NOMO-1 treated with DMSO at 0.1 percent for 48 hours (cell line): ENCODE data around the gene MAP1LC3A.

Experiments used
- DNase-seq: peaks from one replicate; lab custom pipeline; 2025; ENCODE audit not compliant: unreplicated experiment; lab: John Stamatoyannopoulos, UW

Gene MAP1LC3A

GRCh38 chr20:34528921-34529297 lies 29.6 kb upstream of the MAP1LC3A start:
- no peak for DNase-seq

- DNase-seq = no peak
These were observed 28.8 kb upstream of the MAP1LC3A start for GRCh38 chr20:34529742-34530141.

GRCh38 chr20:34530342-34530741 lies 28.2 kb upstream of the MAP1LC3A start:
- no peak for DNase-seq

GRCh38 chr20:34531608-34532265 lies 26.8 kb upstream of the MAP1LC3A start:
- DNase-seq = no peak

GRCh38 chr20:34532320-34532719 lies 26.2 kb upstream of the MAP1LC3A start:
- no peak for DNase-seq

GRCh38 chr20:34532756-34533155 lies 25.8 kb upstream of the MAP1LC3A start:
- no peak for DNase-seq

GRCh38 chr20:34534391-34535165 lies 23.9 kb upstream of the MAP1LC3A start:
- DNase-seq = no peak

- DNase-seq = no peak
These were observed 23.1 kb upstream of the MAP1LC3A start for GRCh38 chr20:34535301-34535840.

- no peak for DNase-seq
These were observed 22.7 kb upstream of the MAP1LC3A start for GRCh38 chr20:34535857-34536256.

- DNase-seq = peak; percentile 8
These were observed 21.6 kb upstream of the MAP1LC3A start for GRCh38 chr20:34536798-34537394.

GRCh38 chr20:34537651-34538050 lies 20.9 kb upstream of the MAP1LC3A start:
- DNase-seq = no peak

GRCh38 chr20:34538671-34539123 lies 19.8 kb upstream of the MAP1LC3A start:
- DNase-seq = peak; percentile 40

- no peak for DNase-seq
These were observed 18.8 kb upstream of the MAP1LC3A start for GRCh38 chr20:34539756-34540155.

- no peak for DNase-seq
These were observed 17.8 kb upstream of the MAP1LC3A start for GRCh38 chr20:34540596-34541263.

- no peak for DNase-seq
These were observed 17.1 kb upstream of the MAP1LC3A start for GRCh38 chr20:34541264-34541901.

- DNase-seq = no peak
These were observed 16.6 kb upstream of the MAP1LC3A start for GRCh38 chr20:34541917-34542316.

- no peak for DNase-seq
These were observed 16.1 kb upstream of the MAP1LC3A start for GRCh38 chr20:34542439-34542838.

GRCh38 chr20:34543463-34544056 lies 15.0 kb upstream of the MAP1LC3A start:
- no peak for DNase-seq

GRCh38 chr20:34544109-34544796 lies 14.3 kb upstream of the MAP1LC3A start:
- no peak for DNase-seq

GRCh38 chr20:34546751-34547181 lies 11.8 kb upstream of the MAP1LC3A start:
- no peak for DNase-seq
